GM12878 (cell line): ENCODE results near the gene TMPRSS3. TPM values are rescaled to one million over a fixed set of nuclear protein-coding genes. Genes with fewer than 3 reads are reported as not detected.

Experiments used
- FOS ChIP-seq: IDR thresholded peaks from 3 replicates; pipeline ENCODE4 v1.6.1; 2011; ENCODE audit warnings: borderline replicate concordance; ENCODE audit not compliant: insufficient read length; ENCODE audit errors: extremely low read depth
- GATAD2B ChIP-seq: fragments of 450-650 bp; conservative IDR thresholded peaks from 2 replicates; pipeline ENCODE4 v1.6.1; 2017; ENCODE audit warnings: low read depth, mild to moderate bottlenecking, moderate library complexity
- SMC3 ChIP-seq: IDR thresholded peaks from 2 replicates; pipeline ENCODE4 v1.6.1; 2011; ENCODE audit warnings: low read length, improper control_type of control experiment, borderline replicate concordance
- polyA plus RNA-seq, 11 experiments: library from polyadenylated mRNA; depleted of rRNA in 4 of 11; unstranded in 6 of 11; stranded (reverse) in 5 of 11; fragments of >200 nt; fragmentation: Nextera tagmentation in 4 of 11; fragmentation: Illumina TruSeq in 1 of 11; extraction: Ambion mirVana in 4 of 11; extraction: Trizol in 1 of 11; gene quantifications; 1 replicate in 1 of 11; 2 replicates in 10 of 11; pipeline versions ENCODE4 v1.2.1 to v1.2.3, GENCODE V29; 2011 to 2016; ENCODE audit warnings: inconsistent platforms in 2 of 11, missing spikeins in 2 of 11, low read depth in 1 of 11
- total RNA-seq, 4 experiments: library from RNA; depleted of rRNA in 3 of 4; stranded (reverse); fragments of >200 nt in 3 of 4; fragmentation: Illumina TruSeq in 1 of 4; extraction: Trizol in 1 of 4; gene quantifications; 2 replicates each; pipeline versions ENCODE4 v1.2.1 to v1.2.3, GENCODE V29; 2013 to 2021
- TF ChIP-seq, protein P1 (sequence below): fragments of 450-650 bp; IDR thresholded peaks from 2 replicates; pipeline ENCODE4 v1.6.1; 2016; ENCODE audit warnings: mild to moderate bottlenecking, moderate library complexity, borderline replicate concordance

Gene TMPRSS3
- total and polyA plus RNA-seq, 10 of the 15 experiments (the other 5 are each of a cell fraction or from before 2014, with no cell fraction given), result 0.51 to 1.5 (median 0.82) TPM; not detected in 1

DNA sequence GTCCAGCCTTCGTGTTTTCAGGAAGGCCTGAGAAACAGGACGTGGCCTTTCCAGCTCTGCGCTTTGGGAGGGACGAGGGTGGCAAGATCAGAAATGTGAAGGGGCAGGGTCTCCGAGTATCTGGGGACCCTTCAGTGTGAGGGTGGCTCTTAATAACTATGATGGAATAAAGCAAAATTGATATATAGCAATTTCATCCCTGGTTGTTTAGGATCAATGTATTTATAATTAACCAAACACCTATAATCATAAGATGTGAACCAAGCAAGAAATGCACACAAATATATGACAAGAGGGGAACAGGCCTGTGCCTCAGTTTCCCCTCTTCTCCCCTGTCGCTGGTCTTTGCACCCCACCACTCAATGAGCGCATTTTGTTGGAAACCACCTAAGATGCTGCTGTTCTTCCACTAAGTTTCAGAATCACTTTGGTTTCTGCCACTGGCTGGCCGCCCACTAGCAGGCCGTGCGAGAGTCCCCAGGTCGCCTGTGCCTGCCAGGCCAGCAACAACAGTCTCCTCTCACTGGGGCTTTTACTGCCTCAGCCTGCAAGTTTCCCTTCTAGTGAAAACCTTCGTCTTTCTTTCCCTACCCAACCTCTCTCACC lies 44.4 kb upstream of the TMPRSS3 start (continued):
- TF ChIP-seq GATAD2B (peak; percentile 64; the same call in 1 of the 2 replicates), SMC3 (peak; percentile 35; the same call in 1 of the 2 replicates), FOS (no peak)
- TF ChIP-seq, protein P1, sequence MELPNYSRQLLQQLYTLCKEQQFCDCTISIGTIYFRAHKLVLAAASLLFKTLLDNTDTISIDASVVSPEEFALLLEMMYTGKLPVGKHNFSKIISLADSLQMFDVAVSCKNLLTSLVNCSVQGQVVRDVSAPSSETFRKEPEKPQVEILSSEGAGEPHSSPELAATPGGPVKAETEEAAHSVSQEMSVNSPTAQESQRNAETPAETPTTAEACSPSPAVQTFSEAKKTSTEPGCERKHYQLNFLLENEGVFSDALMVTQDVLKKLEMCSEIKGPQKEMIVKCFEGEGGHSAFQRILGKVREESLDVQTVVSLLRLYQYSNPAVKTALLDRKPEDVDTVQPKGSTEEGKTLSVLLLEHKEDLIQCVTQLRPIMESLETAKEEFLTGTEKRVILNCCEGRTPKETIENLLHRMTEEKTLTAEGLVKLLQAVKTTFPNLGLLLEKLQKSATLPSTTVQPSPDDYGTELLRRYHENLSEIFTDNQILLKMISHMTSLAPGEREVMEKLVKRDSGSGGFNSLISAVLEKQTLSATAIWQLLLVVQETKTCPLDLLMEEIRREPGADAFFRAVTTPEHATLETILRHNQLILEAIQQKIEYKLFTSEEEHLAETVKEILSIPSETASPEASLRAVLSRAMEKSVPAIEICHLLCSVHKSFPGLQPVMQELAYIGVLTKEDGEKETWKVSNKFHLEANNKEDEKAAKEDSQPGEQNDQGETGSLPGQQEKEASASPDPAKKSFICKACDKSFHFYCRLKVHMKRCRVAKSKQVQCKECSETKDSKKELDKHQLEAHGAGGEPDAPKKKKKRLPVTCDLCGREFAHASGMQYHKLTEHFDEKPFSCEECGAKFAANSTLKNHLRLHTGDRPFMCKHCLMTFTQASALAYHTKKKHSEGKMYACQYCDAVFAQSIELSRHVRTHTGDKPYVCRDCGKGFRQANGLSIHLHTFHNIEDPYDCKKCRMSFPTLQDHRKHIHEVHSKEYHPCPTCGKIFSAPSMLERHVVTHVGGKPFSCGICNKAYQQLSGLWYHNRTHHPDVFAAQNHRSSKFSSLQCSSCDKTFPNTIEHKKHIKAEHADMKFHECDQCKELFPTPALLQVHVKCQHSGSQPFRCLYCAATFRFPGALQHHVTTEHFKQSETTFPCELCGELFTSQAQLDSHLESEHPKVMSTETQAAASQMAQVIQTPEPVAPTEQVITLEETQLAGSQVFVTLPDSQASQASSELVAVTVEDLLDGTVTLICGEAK, result no peak
